ENCODE results near the gene FAM124A. TPM values are rescaled to one million over a fixed set of nuclear protein-coding genes. Genes with fewer than 3 reads are reported as not detected.
A peak's percentile ranks its signal among the peaks of the same experiment; 100 is the strongest.

Gene FAM124A, protein sequence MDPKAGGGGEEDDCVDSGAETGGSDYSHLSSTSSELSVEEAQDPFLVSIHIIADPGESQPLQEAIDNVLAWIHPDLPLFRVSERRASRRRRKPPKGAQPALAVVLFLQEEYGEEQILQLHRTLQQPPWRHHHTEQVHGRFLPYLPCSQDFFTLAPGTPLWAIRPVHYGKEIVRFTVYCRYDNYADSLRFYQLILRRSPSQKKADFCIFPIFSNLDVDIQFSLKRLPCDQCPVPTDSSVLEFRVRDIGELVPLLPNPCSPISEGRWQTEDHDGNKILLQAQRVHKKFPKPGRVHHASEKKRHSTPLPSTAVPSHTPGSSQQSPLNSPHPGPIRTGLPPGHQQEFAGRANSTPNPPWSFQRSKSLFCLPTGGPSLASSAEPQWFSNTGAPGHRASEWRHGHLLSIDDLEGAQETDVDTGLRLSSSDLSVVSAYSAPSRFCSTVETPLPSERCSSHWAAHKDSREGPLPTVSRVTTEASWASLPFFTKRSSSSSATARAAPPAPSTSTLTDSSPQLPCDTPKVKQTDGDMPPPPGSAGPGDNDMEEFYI
- not detected for total RNA-seq

DNA sequence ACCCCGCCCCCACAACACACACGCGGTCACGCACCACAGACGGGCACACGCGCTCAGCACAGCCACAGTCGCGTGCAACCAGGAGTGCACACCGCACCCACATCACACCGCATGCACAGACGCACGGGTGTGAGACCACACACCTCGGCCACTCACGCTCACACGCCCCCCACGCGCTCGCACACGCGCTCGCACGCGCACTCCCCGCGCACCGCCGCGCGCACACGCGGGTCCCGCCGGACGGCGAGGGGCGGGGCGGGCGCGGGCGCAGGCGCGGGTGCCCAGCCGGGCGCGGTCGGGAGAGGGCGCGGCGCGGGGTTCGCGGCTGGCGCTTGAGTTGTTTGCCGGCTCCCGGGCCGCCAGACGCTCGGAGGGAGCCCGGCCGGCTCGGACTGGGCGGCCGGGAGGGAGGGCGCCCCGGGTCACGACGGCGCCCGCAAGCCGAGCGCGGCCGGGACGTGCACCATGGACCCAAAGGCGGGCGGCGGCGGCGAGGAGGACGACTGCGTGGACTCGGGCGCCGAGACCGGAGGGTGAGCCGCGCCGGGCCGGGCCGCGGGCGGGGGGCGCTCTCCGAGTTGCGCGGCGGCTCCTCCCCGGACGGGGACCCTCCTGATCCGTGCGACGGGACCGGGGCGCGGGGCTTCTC lies at the start of gene FAM124A:
TSS of gene FAM124A (plus strand) at position 362 of the 649 bp plus-strand sequence. CDS start at position 466, 104 bp downstream.
- H3K36me3 Mint-ChIP-seq (ENCODE audit: low read depth): no peaks in the 10 kb centered on the region
- H3K4me3 Mint-ChIP-seq: peak within 1 kb of the TSS; percentile 73
- CTCF ChIA-PET: interaction anchor here (1.3 kb wide), 1 partner anchor 96 kb away, joined by 6 read pairs; no protein-coding TSS in a partner anchor
- H3K4me1 Mint-ChIP-seq (ENCODE audit: low read depth): no peaks in the 10 kb centered on the region
- DNase-seq: peak; percentile 49
- intact Hi-C loops (cut with micrococcal nuclease): loop anchor here (1.0 to 5.0 kb wide), 4 partner anchors 64 to 575 kb away; no protein-coding TSS in a partner anchor
- H3K9me3 Mint-ChIP-seq: no peaks in the 10 kb centered on the region
- H3K27ac Mint-ChIP-seq: no peak within 1 kb of the TSS
- H3K27me3 Mint-ChIP-seq (ENCODE audit: low read depth): peaks cover 39% of the 10 kb centered on the region

DNA sequence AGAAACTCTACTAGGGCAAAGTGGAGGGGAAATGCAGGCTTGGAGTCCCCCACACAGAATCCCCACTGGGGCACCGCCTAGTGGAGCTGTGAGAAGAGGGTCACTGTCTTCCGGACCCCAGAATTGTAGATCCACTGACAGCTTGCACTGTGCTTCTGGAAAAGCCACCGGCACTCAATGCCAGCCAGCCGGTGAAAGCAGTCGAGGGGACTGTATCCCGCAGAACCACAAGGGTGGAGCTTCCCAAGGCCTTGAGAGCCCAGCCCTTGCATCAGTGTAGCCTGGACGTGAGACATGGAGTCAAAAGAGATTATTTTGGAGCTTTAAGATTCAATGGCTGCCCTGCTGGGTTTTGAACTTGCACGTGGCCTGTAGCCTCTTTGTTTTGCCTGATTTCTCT lies 47.2 kb upstream of the FAM124A start:
- no peaks in the 10 kb centered on the region for H3K9me3 Mint-ChIP-seq
- peaks cover 12% of the 10 kb centered on the region for H3K27me3 Mint-ChIP-seq (ENCODE audit: low read depth)
- no peaks in the 10 kb centered on the region for H3K36me3 Mint-ChIP-seq (ENCODE audit: low read depth)
- H3K27ac Mint-ChIP-seq: no peak overlapping the region
- CTCF ChIA-PET: no interaction called here
- no peak overlapping the region for H3K4me3 Mint-ChIP-seq
- no peaks in the 10 kb centered on the region for H3K4me1 Mint-ChIP-seq (ENCODE audit: low read depth)
- no peak for DNase-seq
- intact Hi-C loops (cut with micrococcal nuclease): no loop called here

DNA sequence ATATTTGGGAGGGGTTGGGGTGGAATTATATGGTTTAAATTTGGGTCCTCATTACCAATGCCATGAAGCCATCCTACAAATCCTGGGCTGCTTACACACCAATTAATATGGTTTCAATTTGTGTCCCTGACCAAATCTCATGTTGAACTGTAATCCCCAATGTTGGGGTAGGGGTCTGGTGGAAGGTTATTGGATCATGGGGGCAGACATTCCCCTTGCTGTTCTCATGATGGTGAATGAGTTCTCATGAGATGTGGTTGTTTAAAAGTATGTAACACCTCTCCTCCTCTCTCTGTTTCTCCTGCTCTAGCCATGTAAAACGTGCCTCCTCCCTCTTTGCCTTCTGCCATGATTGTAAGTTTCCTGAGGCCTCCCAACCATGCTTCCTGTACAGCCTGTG lies 46.6 kb upstream of the FAM124A start:
- no peak for DNase-seq
- Mint-ChIP-seq H3K27ac (no peak overlapping the region), H3K4me1 (ENCODE audit: low read depth) (no peaks in the 10 kb centered on the region), H3K4me3 (no peak overlapping the region), H3K9me3 (no peaks in the 10 kb centered on the region), H3K27me3 (ENCODE audit: low read depth) (peaks cover 13% of the 10 kb centered on the region), H3K36me3 (ENCODE audit: low read depth) (no peaks in the 10 kb centered on the region)
- CTCF ChIA-PET: no interaction called here
- intact Hi-C loops (cut with micrococcal nuclease): no loop called here

DNA sequence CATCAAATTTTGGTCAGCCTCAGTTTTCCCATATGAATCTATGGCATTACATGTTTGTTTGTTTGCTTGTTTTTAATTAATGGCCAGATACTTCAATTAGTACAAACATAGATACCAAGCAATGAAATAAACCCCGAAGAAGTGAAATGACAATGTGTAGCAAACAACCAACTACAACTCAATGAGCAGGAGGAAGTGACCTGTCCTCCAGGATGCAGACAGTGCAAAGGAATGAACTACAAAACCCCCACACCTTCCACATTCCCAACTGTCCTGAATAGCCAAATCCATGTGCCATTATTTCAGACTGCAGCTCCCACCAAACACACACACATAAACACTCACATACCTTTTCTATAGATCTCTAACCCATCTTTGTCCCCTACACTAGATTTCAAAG lies 45.0 kb upstream of the FAM124A start:
- H3K4me1 Mint-ChIP-seq (ENCODE audit: low read depth): no peaks in the 10 kb centered on the region
- peaks cover 14% of the 10 kb centered on the region for H3K27me3 Mint-ChIP-seq (ENCODE audit: low read depth)
- intact Hi-C loops (cut with micrococcal nuclease): no loop called here
- no peak overlapping the region for H3K27ac Mint-ChIP-seq
- no peak for DNase-seq
- no peaks in the 10 kb centered on the region for H3K36me3 Mint-ChIP-seq (ENCODE audit: low read depth)
- H3K4me3 Mint-ChIP-seq: no peak overlapping the region
- CTCF ChIA-PET: no interaction called here
- no peaks in the 10 kb centered on the region for H3K9me3 Mint-ChIP-seq

DNA sequence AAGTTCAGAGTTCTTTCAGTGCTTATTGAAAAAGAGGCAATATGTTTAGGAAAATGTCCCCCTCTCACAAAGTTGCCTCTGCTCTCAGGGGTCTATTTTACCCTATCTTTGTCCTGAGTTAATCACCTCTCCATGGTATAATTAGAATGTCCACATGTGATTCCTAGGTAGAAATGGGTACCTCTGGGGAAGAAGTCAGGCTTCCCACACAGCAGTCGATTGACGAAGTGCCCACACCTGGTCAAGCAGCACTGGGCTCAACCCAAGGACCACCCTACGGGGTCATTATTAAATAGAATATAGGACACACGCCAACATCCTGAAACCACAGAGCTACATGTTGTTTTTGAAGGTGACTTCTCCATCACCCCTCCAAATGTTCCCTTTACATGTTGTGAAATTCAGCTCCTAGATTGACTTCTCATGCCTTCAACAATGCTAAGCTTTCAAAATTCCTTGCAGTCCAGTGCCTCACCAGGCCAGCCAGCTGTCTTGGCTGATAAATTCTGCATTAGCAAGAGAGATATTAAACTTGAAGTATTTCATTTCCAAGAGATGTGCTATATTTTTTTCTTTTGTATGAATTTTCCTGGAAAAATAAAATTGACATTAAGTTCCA lies 43.6 kb upstream of the FAM124A start:
- CTCF ChIA-PET: no interaction called here
- Mint-ChIP-seq H3K4me3 (no peak overlapping the region), H3K27ac (no peak overlapping the region), H3K4me1 (ENCODE audit: low read depth) (no peaks in the 10 kb centered on the region), H3K27me3 (ENCODE audit: low read depth) (peaks cover 14% of the 10 kb centered on the region), H3K36me3 (ENCODE audit: low read depth) (no peaks in the 10 kb centered on the region), H3K9me3 (no peaks in the 10 kb centered on the region)
- DNase-seq: no peak
- intact Hi-C loops (cut with micrococcal nuclease): no loop called here

DNA sequence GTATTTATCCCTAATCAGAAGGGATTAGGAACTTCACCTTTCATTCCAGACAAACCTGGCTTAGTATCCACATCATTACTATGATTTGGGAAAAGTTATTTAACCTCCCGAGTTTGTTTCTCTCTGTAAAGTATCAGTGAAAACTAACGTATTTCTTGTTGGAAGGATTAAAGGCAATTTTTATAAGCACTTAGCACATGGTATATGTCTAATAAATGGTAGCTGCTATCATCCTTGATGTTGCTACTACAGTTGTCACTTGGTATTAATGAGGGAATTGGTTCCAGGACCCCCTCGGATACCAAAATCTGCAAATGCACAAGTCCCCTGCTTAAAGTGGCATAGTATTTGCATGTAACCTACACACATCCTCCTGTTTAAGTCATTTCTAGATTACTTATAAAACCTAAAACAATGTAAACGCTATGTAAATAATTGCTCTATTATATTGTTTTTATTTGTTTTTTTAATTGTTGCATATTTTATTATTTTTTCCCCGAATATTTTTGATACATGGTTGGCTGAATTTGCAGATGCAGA lies 42.7 kb upstream of the FAM124A start:
- Mint-ChIP-seq H3K9me3 (no peaks in the 10 kb centered on the region), H3K36me3 (ENCODE audit: low read depth) (no peaks in the 10 kb centered on the region), H3K4me3 (no peak overlapping the region), H3K27ac (no peak overlapping the region), H3K27me3 (ENCODE audit: low read depth) (peaks cover 18% of the 10 kb centered on the region), H3K4me1 (ENCODE audit: low read depth) (no peaks in the 10 kb centered on the region)
- intact Hi-C loops (cut with micrococcal nuclease): no loop called here
- CTCF ChIA-PET: no interaction called here
- no peak for DNase-seq

DNA sequence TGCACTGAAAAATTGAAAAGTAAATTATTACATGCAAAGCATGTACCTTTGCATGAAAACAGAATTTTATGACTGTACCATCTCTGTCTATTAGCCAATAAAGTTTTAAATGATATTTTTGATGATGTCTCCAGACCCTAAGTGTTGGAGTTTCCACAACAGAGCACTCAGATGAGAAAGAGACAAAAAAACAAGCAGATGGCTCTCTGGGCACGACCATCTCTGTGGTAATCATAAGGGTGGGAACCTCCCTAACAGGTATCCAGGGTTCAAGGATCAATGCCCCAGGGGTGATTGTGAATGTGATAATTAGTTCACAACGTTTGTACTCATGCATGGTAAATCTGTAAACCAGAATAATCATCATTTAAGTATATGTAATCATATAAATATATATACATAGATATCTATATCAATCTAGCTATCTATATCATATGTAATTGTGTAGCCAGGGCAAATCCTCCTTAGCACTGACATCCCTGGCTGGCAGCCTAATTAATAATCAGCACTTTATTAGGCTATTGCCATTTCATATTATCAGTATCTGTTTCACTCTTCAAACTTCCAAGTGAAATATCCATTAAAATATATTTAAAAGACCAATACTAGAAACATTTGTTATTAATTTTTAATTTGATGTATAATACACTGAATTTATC lies 41.2 kb upstream of the FAM124A start:
- CTCF ChIA-PET: interaction anchor here (0.6 kb wide), 1 partner anchor 252 kb away, joined by 3 read pairs; no protein-coding TSS in a partner anchor
- DNase-seq: no peak
- intact Hi-C loops (cut with micrococcal nuclease): no loop called here
- Mint-ChIP-seq H3K4me1 (ENCODE audit: low read depth) (no peaks in the 10 kb centered on the region), H3K4me3 (no peak overlapping the region), H3K27ac (no peak overlapping the region), H3K27me3 (ENCODE audit: low read depth) (peaks cover 22% of the 10 kb centered on the region), H3K9me3 (no peaks in the 10 kb centered on the region), H3K36me3 (ENCODE audit: low read depth) (no peaks in the 10 kb centered on the region)

DNA sequence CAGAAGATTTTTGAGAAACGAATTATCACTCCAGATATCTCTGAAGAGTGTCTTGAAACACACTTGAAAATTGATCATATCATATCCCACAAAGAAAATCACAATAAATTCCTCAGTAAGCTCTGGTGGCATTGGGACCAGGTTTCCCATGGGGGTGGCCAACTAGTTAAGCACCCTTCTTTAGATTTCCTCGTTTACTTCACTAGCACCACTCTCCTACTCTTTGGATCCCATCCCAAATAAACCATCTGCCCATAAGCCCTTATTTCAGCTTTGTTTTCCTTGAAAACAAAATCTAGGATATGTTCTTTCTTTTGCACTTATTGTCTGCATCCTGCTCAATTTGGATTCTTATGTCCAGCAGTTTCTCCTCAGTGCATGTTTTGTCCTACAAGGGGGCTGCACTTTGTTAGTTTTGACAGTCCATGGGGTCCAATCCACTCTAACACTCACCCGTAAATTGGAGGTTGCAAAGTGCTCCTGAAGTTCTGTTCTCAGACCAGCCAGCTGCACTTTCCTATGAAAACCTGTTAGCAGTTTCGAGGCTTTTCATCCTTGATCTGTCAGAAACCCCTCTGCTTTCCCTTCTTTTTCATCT lies 40.3 kb upstream of the FAM124A start:
- H3K27me3 Mint-ChIP-seq (ENCODE audit: low read depth): peaks cover 22% of the 10 kb centered on the region
- intact Hi-C loops (cut with micrococcal nuclease): no loop called here
- CTCF ChIA-PET: interaction anchor here (0.6 to 2.1 kb wide), 2 partner anchors 104 to 251 kb away, joined by 3 to 4 read pairs; no protein-coding TSS in a partner anchor
- no peaks in the 10 kb centered on the region for H3K4me1 Mint-ChIP-seq (ENCODE audit: low read depth)
- no peaks in the 10 kb centered on the region for H3K36me3 Mint-ChIP-seq (ENCODE audit: low read depth)
- DNase-seq: no peak
- H3K27ac Mint-ChIP-seq: no peak overlapping the region
- no peaks in the 10 kb centered on the region for H3K9me3 Mint-ChIP-seq
- no peak overlapping the region for H3K4me3 Mint-ChIP-seq

DNA sequence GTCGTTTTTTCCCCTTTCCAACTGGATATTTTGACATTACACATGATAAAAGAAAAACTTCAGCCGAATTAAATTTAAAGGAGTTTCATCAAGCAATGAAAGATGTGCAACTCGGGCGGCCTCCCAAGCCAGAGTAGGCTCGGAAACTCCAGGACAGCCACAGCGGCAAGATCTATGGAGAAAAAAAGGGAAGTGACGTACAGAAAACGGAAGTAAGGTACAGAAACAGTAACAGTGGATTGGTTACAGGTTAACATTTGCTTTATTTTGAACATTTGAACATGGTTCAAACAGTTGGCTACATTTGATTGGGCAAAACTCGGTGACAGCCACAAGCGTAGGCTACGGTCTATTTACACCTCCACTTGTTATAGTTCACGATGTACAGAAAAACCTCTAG lies 30.5 kb upstream of the FAM124A start:
- H3K27ac Mint-ChIP-seq: no peak overlapping the region
- H3K27me3 Mint-ChIP-seq (ENCODE audit: low read depth): peaks cover 17% of the 10 kb centered on the region
- CTCF ChIA-PET: interaction anchor here (0.6 kb wide), 1 partner anchor 610 kb away, joined by 3 read pairs; no protein-coding TSS in a partner anchor
- intact Hi-C loops (cut with micrococcal nuclease): no loop called here
- no peak overlapping the region for H3K4me3 Mint-ChIP-seq
- H3K4me1 Mint-ChIP-seq (ENCODE audit: low read depth): peaks cover 5% of the 10 kb centered on the region
- DNase-seq: no peak
- H3K36me3 Mint-ChIP-seq (ENCODE audit: low read depth): no peaks in the 10 kb centered on the region
- no peaks in the 10 kb centered on the region for H3K9me3 Mint-ChIP-seq

DNA sequence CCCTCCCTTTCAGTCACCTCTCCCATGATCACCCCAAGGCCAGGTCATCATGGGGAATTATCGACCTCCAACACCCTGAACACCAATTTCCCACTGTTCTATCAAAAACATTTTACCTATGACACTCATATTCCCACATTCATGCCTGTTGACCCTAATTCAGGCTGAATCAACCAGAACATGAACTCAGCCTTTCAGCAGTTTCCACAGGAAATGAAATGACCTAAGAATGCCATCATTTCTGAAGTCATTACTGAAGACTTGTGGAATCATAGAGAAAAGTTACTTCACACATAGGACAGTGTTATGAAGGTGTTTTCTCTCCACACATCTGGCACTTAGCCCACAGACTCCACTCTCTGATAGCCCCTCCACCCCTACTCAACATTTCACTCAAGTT lies 29.9 kb upstream of the FAM124A start:
- DNase-seq: no peak
- peaks cover 5% of the 10 kb centered on the region for H3K4me1 Mint-ChIP-seq (ENCODE audit: low read depth)
- no peak overlapping the region for H3K27ac Mint-ChIP-seq
- H3K27me3 Mint-ChIP-seq (ENCODE audit: low read depth): peaks cover 17% of the 10 kb centered on the region
- no peaks in the 10 kb centered on the region for H3K9me3 Mint-ChIP-seq
- intact Hi-C loops (cut with micrococcal nuclease): no loop called here
- no peak overlapping the region for H3K4me3 Mint-ChIP-seq
- no peaks in the 10 kb centered on the region for H3K36me3 Mint-ChIP-seq (ENCODE audit: low read depth)
- CTCF ChIA-PET: no interaction called here

DNA sequence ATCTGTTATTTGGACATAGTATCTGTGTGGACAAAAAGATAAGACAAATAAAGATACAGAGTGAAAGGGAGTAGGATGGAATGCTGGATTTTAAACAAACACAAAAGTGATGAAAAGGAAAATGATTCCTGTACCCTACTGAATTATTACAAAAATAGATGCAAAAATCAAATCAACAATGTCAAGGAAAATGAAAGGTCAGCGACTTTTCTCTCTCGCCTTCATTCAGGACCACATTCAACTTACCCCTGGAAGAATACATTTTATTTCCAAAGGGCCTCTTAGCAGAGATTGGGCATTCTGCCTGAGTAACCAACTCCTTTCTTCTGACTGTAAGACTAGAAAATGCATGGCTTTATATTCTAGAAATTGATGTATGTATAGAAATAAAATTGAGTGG lies 28.8 kb upstream of the FAM124A start:
- no peak overlapping the region for H3K4me3 Mint-ChIP-seq
- intact Hi-C loops (cut with micrococcal nuclease): no loop called here
- peaks cover 17% of the 10 kb centered on the region for H3K27me3 Mint-ChIP-seq (ENCODE audit: low read depth)
- H3K9me3 Mint-ChIP-seq: no peaks in the 10 kb centered on the region
- no peak overlapping the region for H3K27ac Mint-ChIP-seq
- no peak for DNase-seq
- H3K4me1 Mint-ChIP-seq (ENCODE audit: low read depth): peaks cover 5% of the 10 kb centered on the region
- H3K36me3 Mint-ChIP-seq (ENCODE audit: low read depth): no peaks in the 10 kb centered on the region
- CTCF ChIA-PET: interaction anchor here (1.5 kb wide), 1 partner anchor 93 kb away, joined by 3 read pairs; no protein-coding TSS in a partner anchor
